C1 segment of cervical spinal cord (tissue), 14 donors: ENCODE data around the gene XKRX.

Experiments
- DNase-seq, 14 donors: peaks; one replicate each; lab custom pipeline; 2025; lab: John Stamatoyannopoulos, UW

The XKRX gene

DNA sequence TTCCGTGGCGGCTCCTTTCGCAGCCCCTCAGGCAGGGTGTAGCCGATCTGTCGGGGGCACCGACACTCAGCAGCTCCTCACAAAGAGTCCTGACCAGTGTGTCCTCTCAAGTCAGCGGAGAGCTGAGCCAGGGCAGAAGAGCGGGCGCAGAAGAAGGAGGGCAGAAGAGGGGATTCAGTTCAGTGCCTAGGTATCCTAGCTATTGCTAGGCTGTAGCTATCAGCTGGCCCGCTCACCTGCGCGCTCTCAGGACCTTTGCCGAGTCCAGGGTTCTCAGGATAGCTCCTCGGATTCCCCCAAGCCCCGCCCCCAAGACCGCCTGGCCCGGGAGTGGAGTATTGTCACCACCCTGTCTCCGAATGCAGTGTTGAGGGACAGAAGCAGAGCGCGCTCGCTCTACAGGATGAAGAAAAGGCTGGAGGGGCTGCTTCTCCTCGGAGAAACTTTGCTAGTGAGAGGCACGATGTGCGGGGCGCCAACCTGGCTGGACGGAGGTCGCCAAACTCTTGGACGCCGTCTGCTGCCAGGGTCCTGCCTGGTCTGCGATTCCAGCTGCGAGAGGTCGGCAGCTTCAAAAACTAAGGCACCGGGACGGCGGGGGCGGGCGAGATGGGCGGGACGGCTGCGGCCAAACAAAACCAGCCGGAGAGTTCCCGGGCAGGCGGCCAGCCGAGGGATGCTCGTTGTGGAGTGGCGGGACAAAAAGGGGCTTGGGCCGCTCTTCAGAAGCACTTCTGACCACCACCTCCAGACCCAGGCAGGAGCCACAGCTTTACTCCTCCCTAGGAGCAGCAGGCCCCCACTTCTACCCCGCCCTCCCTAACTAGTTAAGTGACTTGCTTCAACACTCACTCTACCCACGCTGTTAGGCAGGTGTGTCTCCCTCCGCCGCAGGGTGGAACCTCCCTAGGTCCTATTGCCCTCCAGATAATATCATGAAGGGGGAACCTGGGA is at the start of gene XKRX:
TSS of gene XKRX (minus strand) at position 258 of the 954 bp plus-strand sequence. CDS start 613 bp downstream, outside the sequence.
- DNase-seq: peak in 1 of 14 donors; percentile 11

DNA sequence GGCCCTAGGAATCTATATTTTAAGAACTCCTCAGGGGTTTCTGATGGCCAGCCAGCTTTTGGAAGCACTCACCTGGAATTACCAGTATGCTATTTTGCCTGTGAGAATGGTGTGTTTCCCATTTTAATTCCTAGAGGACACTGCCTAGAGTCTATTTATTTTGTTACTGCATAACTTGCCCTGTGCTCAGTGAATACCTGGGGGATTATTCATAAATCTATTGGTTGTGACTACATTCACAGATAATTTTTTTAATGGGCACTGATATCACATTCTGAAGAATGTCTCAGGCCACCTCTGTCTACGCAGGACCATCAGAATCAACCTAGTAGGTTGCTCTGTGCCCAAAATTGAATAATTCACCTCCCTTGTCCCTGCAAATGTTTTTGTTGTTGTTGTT is 47.5 kb upstream of the XKRX start:
- DNase-seq: no peak

DNA sequence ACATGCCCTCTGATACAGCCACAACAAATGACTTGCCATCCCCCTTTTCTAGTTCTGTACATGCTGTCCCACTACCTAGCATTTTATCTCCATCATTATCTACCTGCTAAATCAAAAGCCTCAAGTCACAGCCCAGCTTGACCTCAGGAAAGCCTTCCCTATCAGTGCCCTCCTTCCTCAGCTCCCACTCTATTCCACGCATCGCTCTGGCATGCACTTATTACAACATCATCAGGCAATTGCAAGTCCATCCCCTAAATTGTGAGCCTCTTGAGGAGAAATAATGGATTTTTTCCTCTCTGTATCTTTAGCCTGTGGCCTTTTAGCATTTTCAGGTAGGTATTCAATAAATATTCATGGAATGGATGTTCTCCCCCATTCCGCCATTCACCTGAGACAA is 46.5 kb upstream of the XKRX start:
- DNase-seq: no peak

DNA sequence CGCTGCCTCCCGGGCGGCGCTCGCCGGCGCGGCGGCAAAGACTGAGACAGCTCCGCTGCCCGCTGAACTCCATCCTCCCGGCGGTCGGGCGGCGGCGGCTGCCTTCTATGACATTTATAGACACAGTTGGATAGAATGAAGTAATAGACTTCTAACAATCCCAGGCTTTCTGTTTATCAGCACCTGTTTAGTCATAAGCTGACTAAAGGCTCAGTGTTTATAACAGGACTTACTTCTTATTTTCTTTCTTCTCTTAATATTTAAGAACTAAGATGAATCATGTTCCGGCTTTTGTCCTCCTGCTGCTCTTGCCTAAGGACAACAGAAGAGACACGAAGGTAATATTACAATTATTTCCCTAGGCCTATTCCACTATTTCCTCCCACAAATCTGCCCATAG is 44.7 kb upstream of the XKRX start:
- DNase-seq: no peak

DNA sequence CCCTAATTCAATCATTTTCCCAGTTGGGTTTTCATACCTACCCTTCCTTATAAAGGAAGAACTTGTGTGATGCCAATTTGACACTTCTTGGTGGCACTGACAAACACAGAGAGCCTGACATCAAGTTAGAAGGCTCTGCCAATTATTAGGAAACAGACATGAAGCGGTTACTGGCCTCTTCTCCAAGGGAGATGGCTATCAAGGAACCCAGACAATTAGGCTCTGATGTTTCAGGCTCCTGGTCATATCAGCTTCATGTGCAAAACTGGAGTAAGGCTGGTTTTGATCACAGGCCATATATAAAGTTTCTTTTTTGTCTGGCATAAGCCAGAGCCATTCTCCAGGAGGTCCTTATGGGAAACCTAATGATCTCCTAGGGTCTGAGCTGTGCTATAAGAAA is 41.2 kb upstream of the XKRX start:
- DNase-seq: no peak

DNA sequence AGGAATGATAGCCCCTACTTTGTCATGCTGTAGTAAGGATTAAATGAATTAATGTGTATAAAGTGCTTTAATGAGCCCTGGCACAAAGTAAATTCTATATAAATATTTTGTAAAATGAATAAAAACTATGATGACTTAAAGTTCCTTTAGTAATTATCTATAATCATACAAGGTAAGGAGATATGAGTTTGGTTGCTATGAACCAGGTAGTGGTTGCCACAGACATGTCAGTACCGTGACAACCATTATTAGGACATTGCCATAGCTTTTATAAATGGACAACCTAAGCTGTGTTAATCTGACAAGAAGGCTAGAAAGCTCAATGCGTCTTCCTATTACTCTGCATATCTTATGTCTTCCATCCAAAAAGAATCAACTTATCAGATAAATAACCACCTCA is 40.7 kb upstream of the XKRX start, which contains the start of gene ARL13A:
TSS of gene ARL13A (plus strand) at position 301 of the 400 bp plus-strand sequence. CDS start 3,982 bp downstream, outside the sequence.
- no peak for DNase-seq

DNA sequence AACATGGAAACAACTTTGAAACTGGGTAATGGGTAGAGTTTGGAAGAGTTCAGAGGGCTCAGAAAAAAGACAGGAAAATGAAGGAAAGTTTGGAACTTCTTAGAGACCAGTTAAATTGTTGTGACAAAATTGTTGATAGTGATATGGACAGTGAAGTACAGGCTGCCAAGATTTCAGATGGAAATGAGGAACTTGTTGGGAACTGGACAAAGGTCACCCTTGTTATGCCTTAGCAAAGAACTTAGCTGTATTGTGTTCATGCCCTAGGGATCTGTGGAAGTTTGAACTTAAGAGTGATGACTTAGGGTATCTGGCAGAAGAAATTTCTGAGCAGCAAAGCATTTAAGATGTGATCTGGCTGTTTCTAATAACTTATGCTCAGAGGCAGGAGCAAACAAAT is 35.6 kb upstream of the XKRX start:
- no peak for DNase-seq

DNA sequence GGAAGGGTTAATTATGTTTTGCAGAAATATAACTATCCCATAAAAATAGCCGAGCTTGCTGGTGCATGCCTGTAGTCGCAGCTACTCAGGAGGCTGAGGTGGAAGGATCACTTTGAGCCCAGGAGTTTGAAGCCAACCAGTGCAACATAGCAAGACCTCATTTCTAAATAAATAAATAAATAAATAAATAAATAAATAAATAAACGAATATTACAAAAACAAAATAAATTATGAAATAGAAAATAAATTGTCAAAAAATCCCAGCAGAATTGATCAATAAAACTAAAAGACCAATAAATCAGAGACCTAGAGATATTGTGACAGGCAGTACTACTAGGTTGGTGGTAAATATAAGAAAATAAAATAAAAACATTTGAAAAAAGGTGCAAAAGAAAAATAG is 34.1 kb upstream of the XKRX start:
- DNase-seq: no peak

DNA sequence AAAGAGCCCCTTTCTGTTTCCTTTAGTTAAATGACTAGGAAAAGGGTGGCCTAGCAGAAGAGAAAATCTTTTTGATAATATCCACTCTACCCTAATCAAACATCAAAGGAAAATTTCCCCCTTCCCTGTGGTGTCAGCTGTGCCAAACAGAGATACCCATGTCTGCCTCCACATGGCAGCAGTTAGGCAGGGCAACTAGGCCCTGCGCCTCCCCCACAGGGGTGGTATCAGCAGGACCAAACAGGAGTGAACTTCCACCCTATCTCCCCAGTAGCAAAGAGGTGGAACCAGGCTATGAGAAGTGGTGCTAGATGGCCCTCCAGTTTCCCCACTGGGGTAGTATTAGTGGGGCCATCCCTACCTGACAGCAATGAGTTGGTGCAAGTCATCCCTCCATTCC is 19.8 kb upstream of the XKRX start:
- DNase-seq: no peak

DNA sequence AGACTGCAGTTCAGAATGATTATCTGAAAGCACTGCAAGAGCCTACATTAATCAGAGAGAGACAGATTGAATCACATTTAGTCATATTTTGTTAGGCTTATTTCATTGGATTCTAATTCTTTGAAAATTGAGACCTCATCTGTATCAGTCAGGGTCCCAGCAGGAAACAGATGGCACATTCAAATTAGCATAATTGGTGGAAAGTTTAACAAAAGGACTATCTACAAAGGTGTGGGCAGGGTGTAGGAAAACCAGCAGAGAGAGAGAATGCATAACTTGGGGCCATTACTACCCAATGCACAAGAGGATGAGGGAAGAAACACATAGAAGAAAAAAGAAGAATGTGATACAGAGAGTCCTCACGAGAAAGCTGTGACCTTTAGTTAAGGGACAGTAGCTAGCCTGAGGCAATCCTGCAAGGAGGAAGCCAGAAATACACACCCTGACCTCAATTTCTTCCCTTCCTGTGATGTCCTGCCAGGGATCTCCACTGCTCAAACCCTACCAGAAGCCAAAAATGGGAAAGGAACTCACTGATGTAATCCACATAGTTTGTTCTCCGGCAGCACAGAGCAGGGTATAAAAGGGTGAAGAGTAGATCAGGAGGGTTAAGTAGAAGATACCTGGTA is 17.7 kb upstream of the XKRX start:
- DNase-seq: no peak

DNA sequence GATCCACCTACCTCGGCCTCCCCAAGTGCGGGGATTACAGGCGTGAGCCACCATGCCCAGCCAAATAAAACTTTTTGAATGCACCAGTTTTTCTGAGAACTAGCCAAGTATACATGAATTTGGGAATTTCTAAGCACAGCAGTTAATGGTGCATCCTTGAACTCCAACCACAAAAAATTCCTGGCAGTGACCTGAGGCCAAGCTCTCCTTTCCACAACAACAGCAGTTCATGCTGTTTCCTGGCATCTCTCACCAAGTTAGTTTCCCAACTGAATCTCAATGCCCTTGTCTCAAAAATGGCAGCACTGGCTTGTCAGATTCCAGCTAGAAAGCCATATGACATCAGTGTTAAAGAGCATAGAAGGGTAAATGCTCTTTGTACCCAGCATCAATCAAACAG is 15.9 kb upstream of the XKRX start:
- no peak for DNase-seq

DNA sequence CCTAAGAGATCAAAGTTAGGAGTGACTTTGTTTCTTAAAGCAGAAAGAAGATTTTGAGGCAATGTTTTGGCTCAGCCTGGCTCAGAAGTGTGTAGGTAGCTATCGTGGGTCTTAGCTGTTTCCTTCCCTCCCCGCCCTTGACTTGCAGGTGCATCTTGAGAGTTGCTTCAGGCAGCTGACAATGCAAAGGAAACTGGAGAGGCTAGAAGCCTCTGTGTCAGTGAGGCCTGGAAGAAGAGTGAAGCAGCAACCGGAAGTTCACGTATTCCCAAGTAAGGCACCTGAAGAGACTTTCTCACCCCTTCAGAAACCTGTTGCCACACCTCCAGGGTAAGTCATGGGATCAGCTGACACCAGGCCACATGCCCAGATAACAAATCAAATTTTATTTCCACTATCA is 10.6 kb upstream of the XKRX start:
- DNase-seq: no peak

DNA sequence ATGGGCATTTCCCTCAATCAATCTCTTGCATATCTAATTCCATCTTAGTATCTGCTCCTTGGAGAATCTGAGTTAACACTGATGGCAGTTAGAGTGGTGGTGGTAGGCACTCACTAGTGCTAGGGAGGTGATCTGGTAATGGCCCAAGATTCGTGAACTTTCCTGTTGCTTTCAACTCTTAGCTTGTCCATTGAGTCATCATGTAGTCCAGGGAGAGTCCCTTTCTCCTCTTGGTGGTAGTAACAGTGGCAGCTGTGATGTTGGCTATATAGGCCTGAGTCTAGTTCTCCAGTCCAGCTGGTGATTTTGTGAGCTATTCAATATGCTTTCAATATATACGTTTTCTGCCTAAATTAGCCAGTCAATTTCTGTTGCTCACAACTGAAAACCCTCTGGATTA is 7.0 kb upstream of the XKRX start:
- no peak for DNase-seq

DNA sequence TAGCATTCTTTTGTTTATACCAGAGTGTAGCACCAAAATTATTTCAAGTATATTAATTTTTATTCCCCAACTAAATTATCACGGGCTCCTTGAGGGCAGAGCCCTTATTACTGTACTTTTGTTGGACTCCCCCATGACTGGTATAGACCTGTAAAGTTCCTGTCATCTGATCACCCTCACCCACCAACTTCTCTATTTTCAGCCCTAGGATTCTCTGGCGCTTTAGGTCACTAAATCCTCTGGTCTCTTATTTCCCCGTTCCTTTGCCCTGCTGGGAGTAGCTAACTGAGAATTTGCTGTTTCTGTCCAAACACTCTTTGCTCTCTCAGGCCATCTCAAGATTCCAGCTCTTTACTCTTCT is 3.2 kb upstream of the XKRX start:
- no peak for DNase-seq

DNA sequence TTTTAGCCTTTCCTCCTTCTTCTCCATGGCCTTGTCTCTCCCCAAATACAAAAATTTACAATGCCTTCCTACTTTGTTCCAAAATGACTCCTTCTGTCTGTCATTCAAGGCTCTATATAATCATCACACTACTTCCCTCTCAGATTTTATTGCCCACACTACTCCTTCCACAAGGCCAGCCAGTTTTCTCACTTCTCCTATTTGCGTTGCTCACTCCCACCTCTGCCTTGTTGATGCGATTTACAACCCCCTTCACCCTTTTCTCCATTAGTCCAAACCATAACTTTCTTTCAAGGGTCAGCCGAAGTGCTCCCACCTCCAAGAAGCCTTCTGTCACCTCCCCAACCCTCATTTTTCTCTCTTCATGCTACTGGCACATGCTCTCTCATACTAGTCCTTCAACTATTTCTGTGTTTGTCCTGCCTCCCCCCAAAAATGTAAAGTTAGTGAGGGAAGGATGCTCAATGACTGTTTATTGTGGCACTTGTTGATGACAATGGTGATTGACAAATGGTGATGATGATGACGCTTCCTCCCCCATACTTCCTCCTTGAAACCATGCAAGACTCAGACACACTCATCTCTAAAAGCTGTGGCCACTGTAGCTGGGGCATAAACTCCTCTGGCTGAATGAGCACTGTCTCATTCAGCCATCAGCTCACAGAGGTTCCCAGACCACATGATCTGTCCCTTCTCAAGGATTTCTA is 2.7 kb upstream of the XKRX start:
- no peak for DNase-seq

DNA sequence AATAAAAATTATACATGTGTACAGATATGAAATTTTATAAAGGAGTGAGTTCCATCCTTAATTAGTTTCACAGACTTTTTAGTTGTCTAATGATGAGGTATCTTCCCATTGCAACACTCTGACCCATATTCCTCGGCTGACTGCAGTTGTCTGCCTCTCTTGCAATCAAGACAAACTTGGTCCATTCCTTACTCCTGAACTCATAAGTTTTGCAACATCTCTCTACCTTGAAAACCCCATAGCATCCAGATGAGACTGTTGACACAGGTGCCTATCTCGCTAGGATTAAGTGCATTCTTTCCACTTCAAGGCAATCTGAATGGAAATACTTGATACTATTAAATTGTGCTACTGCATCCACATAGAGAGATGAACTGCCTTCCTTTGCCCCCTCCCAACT is 2.3 kb downstream of the XKRX start:
- DNase-seq: no peak

DNA sequence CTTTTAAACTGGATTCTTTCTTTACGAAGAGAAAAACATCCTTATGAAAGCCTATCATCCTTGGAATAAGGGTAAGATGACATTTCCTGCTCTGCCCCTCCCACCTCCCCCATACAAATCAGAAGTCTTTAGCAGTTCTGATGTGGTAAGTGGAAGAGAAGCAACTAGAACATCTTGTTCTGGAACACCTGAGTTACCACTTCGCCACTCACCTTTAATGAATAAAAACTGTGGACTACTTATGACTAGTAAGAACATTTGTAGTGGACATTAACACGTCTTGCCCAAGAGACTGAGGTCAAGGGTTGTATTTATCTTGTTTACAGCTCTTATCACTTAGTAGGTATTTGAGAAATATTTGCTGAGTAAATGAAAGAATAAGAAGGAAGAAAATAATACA is 4.3 kb downstream of the XKRX start:
- no peak for DNase-seq

DNA sequence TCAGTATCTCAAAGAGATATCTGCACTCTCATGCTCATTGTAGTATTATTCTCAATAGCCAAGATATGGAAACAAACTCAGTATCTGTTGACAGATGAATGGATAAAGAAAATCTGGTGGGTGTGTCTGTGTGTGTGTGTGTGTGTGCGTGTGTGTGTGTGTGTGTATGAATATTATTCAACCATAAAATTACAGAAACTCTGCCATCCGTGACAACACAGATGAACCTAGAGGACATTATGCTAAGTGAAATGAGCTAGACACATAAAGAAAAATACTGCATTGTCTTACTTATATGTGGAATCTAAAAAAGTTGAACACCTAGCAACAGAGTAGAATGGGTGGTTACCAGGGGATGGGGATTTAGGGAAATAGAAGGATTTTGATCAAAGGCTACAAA is 13.2 kb downstream of the XKRX start:
- no peak for DNase-seq

DNA sequence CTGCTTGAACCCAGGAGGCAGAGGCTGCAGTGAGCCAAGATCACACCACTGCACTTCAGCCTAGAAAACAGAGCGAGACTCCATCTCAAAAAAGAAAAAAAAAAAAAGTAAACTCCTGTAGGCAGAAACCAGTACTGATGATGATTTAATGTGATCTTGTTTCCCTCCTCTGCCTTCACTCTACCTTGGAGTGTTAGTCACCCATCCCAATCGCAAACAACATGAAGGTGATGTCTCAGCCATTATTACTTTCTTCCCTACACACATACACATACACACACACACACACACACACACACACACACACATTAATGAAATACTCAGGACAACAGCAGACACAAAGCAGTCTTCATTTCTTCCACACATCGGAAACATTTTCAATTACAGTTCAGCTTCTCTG is 15.6 kb downstream of the XKRX start:
- no peak for DNase-seq

DNA sequence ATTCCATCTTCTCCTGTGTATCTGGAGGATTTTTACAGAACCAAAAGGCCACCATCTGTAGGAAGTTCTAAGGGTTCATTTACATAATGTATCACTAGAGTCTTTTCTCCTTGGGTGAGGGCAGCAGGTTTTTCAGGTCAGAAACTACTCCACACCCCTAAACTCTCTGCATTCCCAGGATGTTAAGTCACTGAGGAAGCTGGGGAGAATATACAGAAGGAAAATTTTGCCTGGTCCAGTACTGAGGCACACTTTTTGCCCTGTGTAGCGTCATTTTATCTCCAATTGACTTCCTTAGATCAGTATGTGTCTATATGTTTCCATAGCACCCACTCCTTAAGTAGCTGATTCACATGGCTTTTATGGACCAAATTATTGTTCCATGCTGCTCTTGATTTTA is 17.0 kb downstream of the XKRX start:
- DNase-seq: no peak

DNA sequence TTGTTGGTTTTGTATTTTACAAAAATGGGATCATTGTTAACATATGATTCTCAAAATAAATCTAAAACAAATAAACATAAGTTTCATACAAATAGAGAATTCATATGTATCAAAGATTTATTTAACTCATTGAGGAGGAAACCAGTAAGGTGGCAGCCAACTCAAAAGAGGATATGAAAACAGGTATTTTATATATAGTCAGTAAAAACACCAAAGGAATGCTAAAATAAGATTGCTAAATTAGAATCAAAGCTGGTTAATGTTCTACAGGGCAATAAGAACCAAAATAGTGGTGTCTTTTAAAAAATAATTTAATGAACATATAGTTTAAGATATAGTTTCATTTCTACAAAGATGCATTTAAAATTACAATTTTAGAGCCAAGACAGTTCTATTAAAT is 23.1 kb downstream of the XKRX start:
- DNase-seq: no peak

DNA sequence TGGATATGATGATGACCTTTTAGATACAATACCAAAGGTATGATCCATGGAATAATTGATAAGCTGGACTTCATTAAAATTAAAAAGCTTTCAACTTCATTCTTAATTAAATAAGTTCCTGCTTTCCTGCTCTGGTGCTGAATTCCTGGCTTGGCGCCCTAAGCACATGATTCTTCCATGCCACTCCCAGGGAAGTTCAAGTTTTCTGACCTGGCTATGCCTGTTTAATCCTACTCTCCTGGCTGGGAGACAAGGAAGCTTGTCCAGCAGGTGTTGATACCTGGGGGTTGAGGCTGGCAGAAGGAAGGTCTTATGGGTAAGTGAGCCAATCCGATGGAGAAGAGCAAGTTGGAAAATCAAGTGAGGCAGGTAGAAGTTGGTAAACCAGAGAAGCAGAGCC is 24.3 kb downstream of the XKRX start:
- DNase-seq: no peak
